GM19452 (cell line): ENCODE measurements around the gene RGS3.

Experiments
- ATAC-seq: cut with Tn5 transposase; IDR thresholded peaks from one replicate; pipeline ENCODE4 v1.9.1; 2021; ENCODE audit not compliant: unreplicated experiment

RGS3 gene

DNA sequence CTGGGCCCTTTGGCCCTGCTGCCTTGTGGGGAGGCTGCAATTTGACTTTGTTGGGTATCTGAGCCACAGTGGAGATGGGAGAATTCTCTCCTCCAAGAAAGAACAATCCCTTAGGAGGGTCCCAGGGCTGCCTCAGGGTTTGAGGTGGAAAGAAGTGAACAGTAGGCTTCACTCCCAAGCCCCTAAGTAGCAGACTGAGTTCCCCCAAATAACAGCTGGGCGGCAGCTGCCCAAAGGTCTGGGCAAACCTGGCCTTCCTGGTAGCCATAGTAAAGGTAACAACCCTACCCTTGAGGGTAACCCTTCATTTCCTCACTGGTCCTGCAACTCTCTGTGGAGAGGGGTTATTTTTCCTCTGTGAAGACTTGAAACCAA, 746 bp downstream of the RGS3 start:
- ATAC-seq = no peak

GRCh38 chr9:113465599-113466140, 2.1 kb downstream of the RGS3 start:
- ATAC-seq = no peak

DNA sequence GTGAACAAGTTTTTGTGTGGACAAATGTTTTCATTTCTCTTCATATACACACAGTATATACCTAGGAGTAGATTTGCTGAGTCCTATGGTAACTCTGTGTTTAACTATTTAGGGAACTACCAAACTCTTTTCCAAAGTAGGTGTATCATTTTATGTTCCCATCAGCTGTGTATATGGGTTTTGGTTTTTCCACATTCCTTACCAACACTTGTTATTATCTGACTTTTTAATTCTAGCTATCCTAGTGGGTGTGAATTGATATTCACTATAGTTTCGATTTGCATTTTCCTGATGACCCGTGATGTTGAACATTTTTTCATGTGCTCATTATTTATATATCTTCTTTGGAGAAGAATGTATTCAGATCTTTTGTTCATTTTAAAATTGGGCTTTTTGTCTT, 3.7 kb downstream of the RGS3 start:
- no peak for ATAC-seq

DNA sequence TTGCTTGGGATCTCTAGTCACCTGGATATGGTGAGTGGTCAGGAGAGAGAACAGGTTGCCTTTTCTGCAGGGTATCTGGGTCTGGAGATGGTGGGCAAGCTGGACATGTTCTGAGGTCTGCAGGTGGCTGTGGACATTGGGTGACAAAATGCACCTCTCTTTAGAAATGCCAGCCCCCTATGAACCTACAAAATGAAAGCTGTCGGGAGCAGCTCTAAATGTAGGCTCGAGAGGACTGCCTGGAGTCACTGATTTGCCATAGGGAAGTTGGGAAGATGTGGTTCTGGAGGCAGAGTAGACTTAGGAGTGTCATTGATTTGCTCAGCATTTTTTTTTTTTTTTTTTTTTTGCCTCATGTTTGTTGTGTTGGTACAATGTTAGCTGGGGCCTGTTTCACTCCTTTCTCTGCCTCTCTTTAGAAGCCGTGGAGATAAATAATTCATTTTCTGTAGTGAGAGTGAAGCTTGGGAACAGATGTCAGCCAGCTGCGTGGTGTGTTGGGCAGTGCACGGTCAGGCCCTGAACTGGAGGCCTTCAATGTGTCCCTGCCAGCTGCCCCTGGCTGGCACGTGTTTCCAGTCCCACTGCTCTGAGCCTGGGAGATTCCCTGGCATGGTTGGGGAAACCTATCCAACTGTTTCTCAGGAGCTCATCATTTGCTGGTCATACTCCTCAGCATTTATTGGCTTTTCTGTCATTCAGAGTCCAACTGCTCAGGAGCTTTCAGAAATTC, 5.4 kb downstream of the RGS3 start:
- ATAC-seq = no peak

- ATAC-seq = no peak
Measured at GRCh38 chr9:113471143-113471542, 7.6 kb downstream of the RGS3 start.

GRCh38 chr9:113471566-113471965, 8.0 kb downstream of the RGS3 start:
- no peak for ATAC-seq

- no peak for ATAC-seq
Measured at GRCh38 chr9:113472199-113472598, 8.7 kb downstream of the RGS3 start.

DNA sequence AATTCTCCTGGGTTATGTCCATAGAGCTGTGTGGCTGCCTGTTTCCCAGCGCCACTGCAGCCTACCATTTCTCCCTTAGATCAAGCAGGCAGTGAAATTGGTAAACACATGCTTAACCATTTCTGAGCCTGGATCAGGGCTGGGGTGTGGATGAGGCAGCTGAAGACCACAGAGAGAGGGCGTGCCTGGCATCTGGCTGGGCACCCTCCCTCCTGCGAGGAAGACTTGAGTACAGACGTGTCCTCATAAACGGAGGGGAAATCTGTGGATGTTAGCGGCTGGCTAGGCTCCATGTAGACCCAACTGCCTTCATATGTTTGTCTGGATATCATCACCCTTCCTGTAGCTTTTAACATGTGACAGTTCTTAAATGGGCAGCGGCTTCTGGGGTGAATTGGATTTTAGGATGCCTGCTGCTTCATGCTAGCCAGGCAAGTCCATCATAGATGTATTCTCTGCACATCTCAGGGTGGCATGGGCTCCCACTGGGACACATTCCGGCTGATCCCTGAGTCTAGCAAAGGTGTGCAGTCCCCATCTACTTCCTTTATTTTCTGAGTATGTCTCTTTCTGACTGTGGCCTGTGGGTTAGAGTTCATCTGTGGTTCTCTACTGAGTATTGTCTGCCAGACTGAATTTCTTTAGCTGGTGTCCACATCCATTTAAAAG, 11.0 kb downstream of the RGS3 start:
- ATAC-seq = no peak

DNA sequence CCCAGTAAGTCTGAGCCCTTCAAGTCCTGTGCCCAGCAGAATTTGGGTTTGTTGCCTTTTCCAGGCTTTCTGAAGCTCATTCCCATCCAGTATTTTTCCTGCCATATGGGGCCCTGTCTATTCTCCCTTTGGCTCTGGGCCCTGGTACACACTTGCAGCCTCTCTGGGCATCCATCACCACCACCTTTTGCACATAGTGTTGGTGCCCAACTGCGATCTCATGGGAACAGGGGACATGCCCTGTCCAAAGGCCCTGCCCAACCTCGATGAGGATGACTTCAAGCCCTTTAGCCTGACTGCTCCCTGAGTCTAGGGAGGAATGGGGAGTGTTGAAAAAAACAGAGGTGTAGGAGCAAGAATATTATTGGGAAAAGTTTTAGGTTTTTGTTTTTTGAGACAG, 11.5 kb downstream of the RGS3 start:
- no peak for ATAC-seq

- no peak for ATAC-seq
Measured at GRCh38 chr9:113475992-113476391, 12.5 kb downstream of the RGS3 start.

GRCh38 chr9:113476511-113476916, 13.0 kb downstream of the RGS3 start:
- no peak for ATAC-seq

DNA sequence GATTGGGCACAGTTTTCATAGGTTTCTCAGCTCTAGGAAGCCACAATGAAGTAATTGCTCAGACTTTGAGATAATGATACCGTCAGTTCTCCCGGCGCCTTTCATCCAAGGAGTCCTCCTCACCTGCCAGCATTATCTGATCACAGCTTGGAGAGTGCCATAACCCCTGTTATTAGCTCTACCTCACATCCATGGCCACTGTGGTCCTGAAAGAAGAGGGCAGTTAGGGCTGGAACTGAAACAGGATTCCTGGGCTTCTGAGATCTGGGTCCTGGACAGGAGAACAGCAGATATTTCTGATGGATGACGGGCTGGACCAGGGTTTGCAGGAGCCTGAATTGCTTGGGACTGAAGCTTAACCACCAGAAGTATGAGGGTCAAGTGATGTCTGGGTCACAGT, 13.5 kb downstream of the RGS3 start:
- ATAC-seq = no peak

GRCh38 chr9:113477661-113478060, 14.1 kb downstream of the RGS3 start:
- ATAC-seq = no peak

DNA sequence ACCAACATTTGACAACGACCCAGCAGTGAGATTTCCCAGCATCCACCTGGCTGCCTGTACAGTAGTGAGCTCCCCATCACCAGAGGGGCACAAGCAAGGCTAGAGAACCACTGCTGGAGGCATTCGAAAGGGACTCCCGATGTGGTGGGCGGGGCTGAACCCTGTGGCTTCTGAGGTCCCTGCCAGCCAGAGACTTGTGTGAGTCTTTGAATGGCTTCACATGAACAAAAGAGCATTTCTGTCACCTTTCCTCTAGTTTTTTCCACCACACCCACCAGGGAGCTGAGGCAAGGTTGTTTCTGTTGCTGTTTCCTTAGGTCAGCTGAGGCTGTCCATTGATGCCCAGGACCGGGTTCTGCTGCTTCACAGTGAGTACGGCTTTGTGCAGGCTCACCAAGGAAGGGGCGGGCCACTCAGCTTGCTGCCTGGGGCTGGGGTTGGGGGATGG, 15.7 kb downstream of the RGS3 start:
- ATAC-seq = no peak

GRCh38 chr9:113480612-113481011, 17.1 kb downstream of the RGS3 start:
- ATAC-seq = no peak

GRCh38 chr9:113481176-113481787, 17.8 kb downstream of the RGS3 start:
- ATAC-seq = no peak

- ATAC-seq = no peak
Measured at GRCh38 chr9:113482341-113482740, 18.8 kb downstream of the RGS3 start.

DNA sequence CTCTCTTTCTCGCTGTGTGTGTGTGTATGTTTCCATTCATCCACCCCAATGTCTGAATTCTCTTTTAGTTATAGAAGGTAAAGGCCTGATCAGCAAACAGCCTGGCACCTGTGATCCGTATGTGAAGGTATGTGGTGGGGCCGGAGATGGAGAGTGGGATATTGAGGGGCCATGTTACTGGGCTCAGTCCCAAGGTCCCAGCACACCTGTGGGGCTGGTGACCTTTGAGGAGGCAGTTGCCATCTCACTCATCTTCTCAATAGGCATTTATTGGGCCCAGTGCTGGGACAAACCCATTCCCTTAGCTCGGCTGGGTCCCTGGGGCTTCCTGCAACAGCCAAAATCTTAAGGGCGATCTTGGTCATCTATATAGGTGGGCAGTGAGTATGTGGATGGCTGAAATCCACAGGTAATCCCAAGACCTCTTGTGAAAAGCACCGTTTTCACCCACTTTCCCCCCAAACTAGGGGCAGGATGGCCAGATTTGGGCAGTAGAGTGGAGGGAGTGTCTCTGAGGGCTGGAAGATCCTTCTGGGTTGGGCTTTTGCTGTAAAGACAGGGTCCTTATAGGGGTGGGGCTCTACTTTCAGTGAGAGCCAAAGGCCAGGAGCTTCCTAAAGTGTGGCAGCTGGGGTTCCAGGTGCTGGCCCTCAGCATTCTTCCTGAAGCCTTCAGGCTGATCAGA, 19.6 kb downstream of the RGS3 start:
- ATAC-seq = no peak

- no peak for ATAC-seq
Measured at GRCh38 chr9:113483676-113484257, 20.2 kb downstream of the RGS3 start.

GRCh38 chr9:113484258-113484730, 20.8 kb downstream of the RGS3 start:
- no peak for ATAC-seq

DNA sequence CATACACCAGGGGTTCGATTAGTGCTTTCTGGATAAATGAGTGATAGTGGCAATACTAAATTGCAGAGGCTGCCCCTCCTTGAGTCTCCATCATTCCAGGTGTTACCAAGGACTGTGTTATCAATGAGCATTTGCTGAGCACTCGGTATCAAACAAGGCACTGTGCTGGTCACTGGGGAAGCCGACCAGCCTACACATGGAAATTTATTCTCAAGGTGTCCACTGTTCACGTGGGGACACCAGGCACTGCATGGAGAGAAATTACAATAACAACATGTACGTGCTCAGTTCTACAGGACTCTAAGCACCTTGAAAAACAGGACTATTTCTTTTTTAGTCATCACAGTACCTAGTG, 22.2 kb downstream of the RGS3 start:
- no peak for ATAC-seq
